A204.1 (cell line): Measurements from ENCODE around the gene ABHD1.
"Not testable (repeated sequence)": the region's sequence is repeated elsewhere in the genome, so short reads cannot be mapped to it uniquely, and the experiment has no call there.

Experiments used
- FAIRE-seq: peaks from 2 replicates; lab custom pipeline; 2012; peaks lifted over from hg19 to GRCh38; lab: Jason Lieb, UNC

The ABHD1 gene

DNA sequence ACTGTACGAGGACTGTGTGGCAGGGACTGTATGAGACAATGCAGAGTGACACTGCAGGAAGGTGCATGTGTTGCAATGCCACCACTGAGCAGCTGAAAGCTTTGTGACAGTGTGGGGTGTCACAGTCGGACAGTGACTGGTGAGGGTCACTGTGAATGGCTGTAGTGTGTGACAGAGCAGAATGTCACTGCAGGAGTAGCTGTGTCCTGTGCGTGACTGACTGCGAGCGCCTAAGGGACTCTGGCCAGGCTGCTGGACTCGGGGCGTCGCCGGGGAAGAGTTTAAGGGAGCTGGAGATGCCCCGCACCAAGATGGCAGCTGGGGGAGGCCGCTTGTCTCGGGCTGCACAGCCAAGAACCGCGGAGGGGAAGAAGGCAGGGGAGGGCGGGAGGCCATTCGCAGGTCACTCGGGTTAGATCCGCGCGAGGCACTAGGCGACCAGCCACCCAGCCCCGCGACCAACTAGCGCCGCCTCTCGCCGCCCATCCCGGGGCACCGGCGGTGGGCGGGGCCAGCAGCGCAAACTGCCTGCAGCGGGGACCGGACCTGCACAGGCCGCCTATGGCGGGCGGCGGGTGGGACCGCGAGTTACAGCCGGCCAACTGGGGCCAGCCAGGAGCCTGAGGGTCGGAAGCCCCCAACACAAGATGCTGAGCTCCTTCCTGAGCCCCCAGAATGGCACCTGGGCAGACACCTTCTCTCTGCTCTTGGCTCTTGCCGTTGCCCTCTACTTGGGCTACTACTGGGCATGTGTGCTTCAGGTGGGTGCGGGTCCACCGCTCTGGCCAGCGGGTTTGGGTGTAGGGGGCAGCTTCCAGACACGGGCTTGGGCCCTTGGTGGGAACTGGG, at the start of gene ABHD1:
TSS of gene ABHD1 (plus strand) at position 514 of the 849 bp plus-strand sequence. CDS start at position 648, 134 bp downstream.
- FAIRE-seq, result no peak

DNA sequence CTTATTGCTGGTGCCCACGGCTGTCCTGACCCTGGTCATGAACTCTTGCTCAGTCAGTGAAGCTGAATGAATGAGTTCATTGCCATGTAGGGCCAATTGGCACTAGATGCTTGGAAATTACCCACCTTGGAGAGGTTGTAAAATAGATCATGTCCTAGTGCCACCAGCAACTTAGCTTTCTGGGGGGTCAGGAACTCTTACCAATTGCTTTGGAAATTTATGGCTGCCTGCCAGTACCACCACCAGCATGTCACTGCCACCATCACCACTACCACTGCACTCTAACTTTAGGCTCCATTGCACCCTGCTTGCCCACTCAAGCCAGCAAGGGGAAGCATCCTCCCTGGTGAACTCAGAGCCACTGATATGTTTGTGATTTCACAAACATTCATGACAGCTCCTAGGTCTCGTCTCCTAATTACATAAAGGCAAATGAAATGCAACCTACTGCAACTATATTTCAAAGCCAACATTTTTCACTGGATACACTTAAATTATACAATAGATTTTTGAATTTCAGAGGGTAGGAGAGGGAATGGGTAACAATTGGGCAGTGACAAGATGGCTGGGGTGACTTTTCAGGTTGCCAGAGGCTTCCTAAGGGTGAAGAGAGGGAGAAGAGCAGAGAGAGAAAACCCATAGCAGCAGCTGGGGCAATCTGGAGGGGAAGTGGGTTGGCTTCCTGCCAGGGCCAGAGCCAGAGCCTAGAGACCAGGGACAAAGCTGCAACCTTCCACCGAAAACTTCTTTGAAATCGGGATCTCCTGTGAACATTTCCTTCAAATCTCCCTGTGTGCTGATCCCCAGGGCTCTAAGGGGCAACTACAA, 48.7 kb upstream of the ABHD1 start:
- FAIRE-seq, result no peak

DNA sequence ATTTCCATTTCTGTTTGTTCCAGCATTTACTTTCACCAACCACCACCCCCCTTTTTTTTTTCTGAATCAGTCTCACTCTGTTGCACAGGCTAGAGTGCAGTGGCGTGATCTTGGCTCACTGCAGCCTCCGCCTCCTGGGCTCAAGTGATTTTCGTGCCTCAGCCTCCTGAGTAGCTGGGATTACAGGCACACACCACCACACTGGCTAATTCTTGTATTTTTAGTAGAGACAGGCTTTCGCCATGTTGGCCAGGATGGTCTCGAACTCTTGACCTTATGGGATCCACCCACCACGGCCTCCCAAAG, 48.1 kb upstream of the ABHD1 start:
- not testable (repeated sequence) for FAIRE-seq

DNA sequence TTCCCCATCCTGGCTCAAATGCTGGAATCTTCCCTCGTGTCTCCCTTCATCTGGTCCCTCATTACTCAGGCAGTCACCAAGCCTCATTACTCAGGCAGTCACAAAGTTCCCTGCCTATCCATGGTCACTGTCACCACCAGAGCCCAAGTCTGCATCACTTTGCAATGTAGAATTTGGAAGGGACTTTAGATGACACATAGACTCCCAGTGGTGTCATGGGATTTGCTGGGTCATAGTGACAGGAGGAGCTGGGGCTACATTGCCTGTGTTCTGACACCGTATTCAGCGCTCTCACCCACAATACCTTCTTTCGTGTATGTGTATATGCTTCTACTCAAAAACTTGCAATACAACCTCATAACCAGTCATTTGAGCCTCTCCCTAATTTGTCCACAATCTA, 47.3 kb upstream of the ABHD1 start:
- no peak for FAIRE-seq

DNA sequence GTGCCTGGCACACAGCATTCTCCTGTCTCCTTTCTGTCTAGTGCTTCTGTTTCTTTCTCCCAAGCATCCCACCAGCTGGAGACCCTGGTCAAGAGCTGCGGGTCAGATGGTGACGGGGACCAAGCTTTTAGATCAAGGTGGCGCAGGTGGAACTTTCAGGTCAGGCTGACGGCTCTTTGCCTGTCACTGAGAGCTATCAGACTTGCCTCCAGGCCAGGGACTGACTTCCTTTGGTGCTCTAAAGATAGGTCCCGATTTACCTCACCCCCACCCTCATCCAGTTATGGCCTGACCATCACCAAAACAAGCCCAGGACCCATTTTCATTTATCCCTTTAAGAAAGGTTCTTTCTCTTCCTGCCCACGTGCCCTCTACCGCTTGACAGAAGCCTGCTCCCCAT, 46.4 kb upstream of the ABHD1 start:
- FAIRE-seq, result no peak

DNA sequence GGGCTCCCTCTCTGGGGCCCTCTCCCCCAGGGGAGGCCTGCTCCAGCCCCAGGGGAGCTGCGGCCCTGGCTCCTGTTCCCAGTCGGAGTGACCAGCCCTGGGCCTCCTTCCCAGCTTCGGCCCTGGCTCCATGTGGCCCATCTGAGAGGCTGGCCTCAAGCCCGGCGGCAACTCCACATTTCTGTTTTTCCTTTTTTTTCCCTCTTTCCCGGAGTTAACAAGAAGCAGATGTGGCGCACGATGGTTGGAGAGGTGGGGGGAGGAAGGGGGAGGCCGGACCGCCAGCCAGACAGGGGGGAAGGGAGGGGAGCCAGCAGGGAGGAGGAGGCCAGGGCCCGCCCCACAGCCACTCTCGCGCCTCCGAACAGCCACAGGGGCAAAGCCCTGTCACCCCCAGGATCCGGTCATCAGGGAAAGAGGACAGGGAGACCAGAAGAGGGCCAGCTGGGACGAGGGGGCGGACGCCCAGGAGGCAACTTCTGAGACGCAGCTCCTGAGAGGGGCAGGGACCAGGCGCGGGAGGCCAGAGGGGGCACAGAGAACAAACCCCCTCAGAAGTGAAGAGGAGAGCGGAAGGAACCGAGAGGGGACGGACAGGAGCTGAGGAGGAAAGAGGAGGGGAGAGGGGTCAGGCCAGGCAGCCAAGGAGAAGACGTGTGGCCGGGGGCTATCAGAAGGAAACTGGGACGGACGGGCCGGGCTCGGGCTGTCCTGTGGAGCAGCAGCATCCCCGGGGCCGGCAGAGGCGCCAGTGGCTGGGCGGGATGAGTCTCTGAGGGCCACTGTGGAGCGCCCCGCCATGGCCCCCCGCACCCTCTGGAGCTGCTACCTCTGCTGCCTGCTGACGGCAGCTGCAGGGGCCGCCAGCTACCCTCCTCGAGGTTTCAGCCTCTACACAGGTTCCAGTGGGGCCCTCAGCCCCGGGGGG, 45.1 kb upstream of the ABHD1 start, which contains the start of gene EMILIN1:
TSS of gene EMILIN1 (plus strand) at position 349 of the 928 bp plus-strand sequence. CDS start at position 800, 451 bp downstream.
- FAIRE-seq, result no peak

DNA sequence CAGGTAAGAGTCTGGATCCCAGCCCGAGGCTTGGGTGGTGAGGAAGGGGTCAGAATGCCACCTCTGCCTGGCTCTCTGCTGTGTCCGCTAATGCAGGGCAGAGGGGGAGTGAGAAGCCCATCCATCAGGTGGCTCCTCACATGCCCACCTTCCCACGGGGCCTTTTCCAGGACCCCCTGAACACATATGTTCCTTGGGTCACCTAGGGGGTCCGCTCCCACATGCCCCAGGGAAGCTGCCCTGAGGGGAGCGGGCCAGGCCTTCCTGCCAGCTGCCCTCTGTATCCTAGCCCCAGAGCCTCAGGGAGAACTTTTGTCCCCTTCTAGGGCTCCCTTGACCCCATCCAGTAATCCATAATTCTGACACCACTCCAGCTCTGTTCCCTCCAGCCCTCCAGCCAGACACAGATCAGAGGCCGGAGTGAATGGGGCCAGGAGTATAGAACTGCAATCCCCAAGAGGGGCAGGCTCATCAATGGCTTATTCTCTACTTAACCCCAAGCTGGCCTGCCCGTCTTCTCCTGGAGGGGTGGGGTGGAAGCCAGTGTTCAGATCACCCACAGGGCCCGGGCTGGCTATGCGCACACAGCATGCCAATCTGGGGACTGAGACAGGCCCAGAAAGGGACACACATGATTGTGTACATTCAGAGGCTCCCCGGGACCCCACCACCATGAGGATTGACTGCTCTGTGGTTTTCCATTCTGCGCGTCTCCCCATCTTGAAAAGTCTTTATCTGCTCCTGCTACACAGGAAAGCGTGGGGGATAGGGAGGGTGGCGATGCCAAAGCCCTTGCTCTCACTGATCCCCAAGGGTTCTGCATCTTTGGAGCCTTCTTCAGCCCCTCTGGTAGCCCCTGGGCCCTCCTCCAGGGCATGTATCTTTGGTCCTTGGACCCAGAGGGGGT, 44.1 kb upstream of the ABHD1 start:
- FAIRE-seq, result no peak

DNA sequence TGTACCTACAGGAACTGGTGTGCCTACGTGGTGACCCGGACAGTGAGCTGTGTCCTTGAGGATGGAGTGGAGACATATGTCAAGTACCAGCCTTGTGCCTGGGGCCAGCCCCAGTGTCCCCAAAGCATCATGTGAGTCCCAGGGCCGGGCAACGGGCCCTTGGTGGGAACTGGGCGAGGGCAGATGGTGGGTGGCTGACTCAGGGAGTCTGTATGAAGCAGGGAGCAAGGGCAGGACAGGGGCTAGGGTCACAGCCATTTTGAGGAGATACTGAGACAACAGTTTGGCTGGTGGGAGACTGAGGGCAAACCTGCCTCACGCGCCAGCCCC, 43.5 kb upstream of the ABHD1 start:
- FAIRE-seq, result no peak

DNA sequence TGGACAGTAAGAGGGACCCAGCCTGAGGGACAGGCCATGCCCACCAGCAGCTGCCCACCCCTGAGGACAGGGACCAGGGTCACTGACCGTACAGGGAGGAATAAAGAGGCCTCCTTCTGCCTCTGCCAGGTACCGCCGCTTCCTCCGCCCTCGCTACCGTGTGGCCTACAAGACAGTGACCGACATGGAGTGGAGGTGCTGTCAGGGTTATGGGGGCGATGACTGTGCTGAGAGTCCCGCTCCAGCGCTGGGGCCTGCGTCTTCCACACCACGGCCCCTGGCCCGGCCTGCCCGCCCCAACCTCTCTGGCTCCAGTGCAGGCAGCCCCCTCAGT, 43.0 kb upstream of the ABHD1 start:
- FAIRE-seq, result no peak

DNA sequence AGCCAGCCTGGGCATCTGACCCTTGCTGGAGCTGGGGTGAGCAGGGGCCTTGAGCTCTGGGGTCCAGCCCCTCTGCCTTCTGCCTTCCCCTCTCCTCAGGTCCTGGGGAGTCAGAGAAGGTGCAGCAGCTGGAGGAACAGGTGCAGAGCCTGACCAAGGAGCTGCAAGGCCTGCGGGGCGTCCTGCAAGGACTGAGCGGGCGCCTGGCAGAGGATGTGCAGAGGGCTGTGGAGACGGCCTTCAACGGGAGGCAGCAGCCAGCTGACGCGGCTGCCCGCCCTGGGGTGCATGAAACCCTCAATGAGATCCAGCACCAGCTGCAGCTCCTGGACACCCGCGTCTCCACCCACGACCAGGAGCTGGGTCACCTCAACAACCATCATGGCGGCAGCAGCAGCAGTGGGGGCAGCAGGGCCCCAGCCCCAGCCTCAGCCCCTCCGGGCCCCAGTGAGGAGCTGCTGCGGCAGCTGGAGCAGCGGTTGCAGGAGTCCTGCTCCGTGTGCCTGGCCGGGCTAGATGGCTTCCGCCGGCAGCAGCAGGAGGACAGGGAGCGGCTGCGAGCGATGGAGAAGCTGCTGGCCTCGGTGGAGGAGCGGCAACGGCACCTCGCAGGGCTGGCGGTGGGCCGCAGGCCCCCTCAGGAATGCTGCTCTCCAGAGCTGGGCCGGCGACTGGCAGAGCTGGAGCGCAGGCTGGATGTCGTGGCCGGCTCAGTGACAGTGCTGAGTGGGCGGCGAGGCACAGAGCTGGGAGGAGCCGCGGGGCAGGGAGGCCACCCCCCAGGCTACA, 41.4 kb upstream of the ABHD1 start:
- FAIRE-seq, result no peak

DNA sequence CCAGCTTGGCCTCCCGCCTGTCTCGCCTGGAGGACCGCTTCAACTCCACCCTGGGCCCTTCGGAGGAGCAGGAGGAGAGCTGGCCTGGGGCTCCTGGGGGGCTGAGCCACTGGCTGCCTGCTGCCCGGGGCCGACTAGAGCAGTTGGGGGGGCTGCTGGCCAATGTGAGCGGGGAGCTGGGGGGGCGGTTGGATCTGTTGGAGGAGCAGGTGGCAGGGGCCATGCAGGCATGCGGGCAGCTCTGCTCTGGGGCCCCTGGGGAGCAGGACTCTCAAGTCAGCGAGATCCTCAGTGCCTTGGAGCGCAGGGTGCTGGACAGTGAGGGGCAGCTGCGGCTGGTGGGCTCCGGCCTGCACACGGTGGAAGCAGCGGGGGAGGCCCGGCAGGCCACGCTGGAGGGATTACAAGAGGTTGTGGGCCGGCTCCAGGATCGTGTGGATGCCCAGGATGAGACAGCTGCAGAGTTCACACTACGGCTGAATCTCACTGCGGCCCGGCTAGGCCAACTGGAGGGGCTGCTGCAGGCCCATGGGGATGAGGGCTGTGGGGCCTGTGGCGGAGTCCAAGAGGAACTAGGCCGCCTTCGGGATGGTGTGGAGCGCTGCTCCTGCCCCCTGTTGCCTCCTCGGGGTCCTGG, 40.7 kb upstream of the ABHD1 start:
- no peak for FAIRE-seq

DNA sequence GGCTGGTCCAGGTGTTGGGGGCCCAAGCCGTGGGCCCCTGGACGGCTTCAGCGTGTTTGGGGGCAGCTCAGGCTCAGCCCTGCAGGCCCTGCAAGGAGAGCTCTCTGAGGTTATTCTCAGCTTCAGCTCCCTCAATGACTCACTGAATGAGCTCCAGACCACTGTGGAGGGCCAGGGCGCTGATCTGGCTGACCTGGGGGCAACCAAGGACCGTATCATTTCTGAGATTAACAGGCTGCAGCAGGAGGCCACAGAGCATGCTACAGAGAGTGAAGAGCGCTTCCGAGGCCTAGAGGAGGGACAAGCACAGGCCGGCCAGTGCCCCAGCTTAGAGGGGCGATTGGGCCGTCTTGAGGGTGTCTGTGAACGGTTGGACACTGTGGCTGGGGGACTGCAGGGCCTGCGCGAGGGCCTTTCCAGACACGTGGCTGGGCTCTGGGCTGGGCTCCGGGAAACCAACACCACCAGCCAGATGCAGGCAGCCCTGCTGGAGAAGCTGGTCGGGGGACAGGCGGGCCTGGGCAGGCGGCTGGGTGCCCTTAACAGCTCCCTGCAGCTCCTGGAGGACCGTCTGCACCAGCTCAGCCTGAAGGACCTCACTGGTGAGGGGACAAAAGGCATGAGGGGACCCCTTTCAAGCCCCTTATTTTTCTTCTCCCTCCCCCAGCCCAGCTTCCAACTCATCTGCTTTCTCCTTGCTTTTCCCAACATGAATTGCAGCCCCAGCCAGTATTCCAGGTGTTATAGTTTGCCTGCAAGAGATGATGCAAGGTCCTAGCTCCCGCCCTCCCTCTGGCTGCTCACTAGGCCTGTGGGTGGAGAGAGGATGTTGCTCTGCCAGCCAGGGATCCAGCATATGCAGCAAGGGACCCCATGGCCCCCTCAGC, 40.0 kb upstream of the ABHD1 start:
- no peak for FAIRE-seq

DNA sequence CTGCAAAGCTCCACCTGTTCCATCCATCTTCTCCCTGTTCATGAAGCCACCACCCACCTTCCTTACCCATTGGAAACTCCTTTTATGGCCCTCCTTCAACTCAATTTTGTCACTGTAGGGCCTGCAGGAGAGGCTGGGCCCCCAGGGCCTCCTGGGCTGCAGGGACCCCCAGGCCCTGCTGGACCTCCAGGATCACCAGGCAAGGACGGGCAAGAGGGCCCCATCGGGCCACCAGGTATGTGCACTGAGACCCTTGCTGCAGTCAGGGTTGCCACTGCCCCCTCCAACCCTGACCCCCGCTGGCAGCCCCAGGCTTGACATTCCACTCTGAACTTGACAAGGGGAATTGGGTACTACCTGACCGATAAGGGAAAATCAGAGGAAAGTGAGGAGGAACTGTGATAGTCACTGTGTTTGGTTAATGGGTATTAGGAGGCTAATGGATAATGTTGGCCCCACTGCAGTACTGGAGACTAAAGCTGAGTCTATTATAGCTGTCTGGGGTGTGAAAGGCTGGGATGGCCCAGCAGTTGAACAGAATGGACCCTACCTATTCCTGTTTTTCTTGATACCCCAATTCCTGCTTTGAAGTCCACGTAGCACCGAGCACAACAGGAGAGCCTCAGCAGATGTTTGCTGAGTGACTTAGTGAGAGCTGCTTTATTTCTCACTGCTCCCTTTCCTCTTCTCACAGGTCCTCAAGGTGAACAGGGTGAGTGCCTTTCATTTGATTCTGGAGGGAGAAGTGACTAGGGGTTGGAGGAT, 39.1 kb upstream of the ABHD1 start:
- no peak for FAIRE-seq

DNA sequence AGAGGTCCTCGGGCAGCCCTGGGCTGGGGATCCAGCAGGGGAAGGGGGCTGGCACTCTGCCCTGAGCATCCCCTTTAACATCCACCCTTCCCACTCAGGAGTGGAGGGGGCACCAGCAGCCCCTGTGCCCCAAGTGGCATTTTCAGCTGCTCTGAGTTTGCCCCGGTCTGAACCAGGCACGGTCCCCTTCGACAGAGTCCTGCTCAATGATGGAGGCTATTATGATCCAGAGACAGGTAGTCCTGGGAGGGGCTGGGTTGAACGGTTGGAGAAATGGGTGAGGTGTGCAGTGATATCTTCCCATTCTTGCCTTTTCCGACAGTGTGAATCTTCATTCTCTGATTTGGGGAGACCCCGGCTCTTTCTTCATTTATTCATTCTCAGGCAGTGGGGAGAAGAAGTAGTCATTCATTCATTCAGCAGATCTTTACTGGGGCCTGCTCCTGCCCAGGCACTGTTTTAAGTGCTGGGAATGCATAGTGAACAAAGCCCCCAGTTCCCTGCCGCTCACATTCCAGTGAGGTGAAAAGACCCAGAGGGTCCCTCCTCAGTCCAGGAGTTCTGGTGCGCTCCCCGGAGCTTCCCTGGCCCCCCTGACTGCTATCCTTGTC, 38.4 kb upstream of the ABHD1 start:
- no peak for FAIRE-seq

DNA sequence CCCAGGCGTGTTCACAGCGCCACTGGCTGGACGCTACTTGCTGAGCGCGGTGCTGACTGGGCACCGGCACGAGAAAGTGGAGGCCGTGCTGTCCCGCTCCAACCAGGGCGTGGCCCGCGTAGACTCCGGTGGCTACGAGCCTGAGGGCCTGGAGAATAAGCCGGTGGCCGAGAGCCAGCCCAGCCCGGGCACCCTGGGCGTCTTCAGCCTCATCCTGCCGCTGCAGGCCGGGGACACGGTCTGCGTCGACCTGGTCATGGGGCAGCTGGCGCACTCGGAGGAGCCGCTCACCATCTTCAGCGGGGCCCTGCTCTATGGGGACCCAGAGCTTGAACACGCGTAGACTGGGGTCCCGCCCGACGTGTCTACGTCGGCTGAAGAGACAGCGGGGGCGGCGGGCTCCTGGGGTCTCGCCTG, 37.9 kb upstream of the ABHD1 start:
- no peak for FAIRE-seq

DNA sequence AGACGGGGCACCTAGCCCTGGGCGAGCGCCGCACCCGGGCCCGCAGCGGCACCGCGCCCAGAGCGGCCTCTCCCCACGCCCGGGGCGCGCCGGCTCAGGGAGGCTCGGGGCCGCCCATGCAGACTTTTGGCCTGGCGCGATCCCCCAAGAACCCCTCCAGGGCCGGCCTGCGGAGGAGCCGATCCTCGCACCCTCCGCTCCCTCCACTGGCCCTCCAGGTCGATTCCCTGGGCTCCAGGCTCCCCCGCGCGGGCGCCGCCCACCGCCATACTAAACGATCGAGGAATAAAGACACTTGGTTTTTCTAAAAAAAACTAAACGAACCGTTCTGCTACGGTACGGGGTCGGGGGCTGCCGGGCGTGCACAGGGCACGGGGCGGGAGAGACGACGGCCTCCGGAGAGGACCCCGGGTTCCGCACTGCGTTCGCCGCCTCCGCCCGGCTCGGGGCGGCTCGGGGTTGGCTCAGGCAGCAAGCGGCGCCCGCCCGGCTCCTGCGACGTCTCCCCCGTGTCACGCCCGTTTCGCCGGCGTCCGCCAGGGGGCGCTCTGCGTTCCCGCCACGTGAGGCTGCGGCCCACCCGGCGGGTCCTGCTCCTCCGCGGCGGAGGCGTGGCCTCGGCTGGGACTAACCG, 37.4 kb upstream of the ABHD1 start:
- FAIRE-seq, result no peak
